Measurements from ENCODE around the gene EMC6. TPM values are rescaled to one million over a fixed set of nuclear protein-coding genes. Genes with fewer than 3 reads are reported as not detected.

The EMC6 gene
- total RNA-seq, 1 donor from 2014 or later: 8.4 TPM

Other genes starting within 250 kb of the EMC6 start
- not detected for gene OR1E2, start 235.0 kb upstream of the EMC6 start, total RNA-seq
- 0.98 TPM for gene SPATA22, start 197.0 kb upstream of the EMC6 start, total RNA-seq
- 1.7 TPM for gene ASPA, start 192.8 kb upstream of the EMC6 start, total RNA-seq
- 0.74 TPM for gene TRPV3, start 111.0 kb upstream of the EMC6 start, total RNA-seq
- 5.2 TPM for gene TRPV1, start 59.4 kb upstream of the EMC6 start, total RNA-seq
- gene SHPK, start 32.6 kb upstream of the EMC6 start, total RNA-seq: 6.6 TPM
- 12.8 TPM for gene CTNS, start 32.1 kb upstream of the EMC6 start, total RNA-seq
- 18.2 TPM for gene TAX1BP3, start 234 bp upstream of the EMC6 start, total RNA-seq
- gene P2RX5, start 27.3 kb downstream of the EMC6 start, total RNA-seq: 7.9 TPM
- 0.25 TPM for gene HASPIN, start 55.1 kb downstream of the EMC6 start, total RNA-seq
- gene ITGAE, start 132.4 kb downstream of the EMC6 start, total RNA-seq: 7.6 TPM
- gene NCBP3, start 177.4 kb downstream of the EMC6 start, total RNA-seq: 21.6 TPM
- 5.7 TPM for gene CAMKK1, start 224.2 kb downstream of the EMC6 start, total RNA-seq
- under 0.01 TPM for gene P2RX1, start 247.7 kb downstream of the EMC6 start, total RNA-seq